WTC11 (cell line): Measurements from ENCODE around the gene GEMIN8. TPM values are rescaled to one million over a fixed set of nuclear protein-coding genes. Genes with fewer than 3 reads are reported as not detected.
A peak's percentile ranks its signal among the peaks of the same experiment; 100 is the strongest.

Experiments
- ATAC-seq: fragments of 200-7000 bp; cut with Tn5 transposase; 2 replicates; pipeline ENCODE4 v1.10.0; 2021; ENCODE audit warnings: mild to moderate bottlenecking, moderate library complexity
- CTCF ChIA-PET: fragments of 300-600 bp; sonication (Branson Sonifier 250); formaldehyde crosslinking; loops from one replicate; lab custom pipeline; 2021; ENCODE audit warnings: antibody characterized with exemption; lab: Charles Lee
- POLR2A ChIA-PET: fragments of 350-600 bp; sonication (Branson Sonifier 250); formaldehyde crosslinking; loops from one replicate; lab custom pipeline; 2021; ENCODE audit warnings: antibody characterized with exemption; lab: Charles Lee
- DNase-seq: peaks from one replicate; pipeline ENCODE4 v3.0.0; 2021; ENCODE audit warnings: low spot score
- H3K27ac Mint-ChIP-seq: 2 replicates; pipeline ENCODE4 v1.8.0; 2021; ENCODE audit warnings: mixed read lengths
- H3K27me3 Mint-ChIP-seq: 2 replicates; pipeline ENCODE4 v1.8.0; 2021; ENCODE audit warnings: low read depth, mild to moderate bottlenecking, moderate library complexity, mixed read lengths
- H3K36me3 Mint-ChIP-seq: 2 replicates; pipeline ENCODE4 v1.8.0; 2021; ENCODE audit warnings: mixed read lengths
- H3K4me1 Mint-ChIP-seq: 2 replicates; pipeline ENCODE4 v1.8.0; 2022; ENCODE audit warnings: mixed read lengths
- H3K4me3 Mint-ChIP-seq: 2 replicates; pipeline ENCODE4 v1.8.0; 2021; ENCODE audit warnings: mild to moderate bottlenecking, moderate library complexity, mixed read lengths
- H3K9me3 Mint-ChIP-seq: 2 replicates; pipeline ENCODE4 v1.8.0; 2021; ENCODE audit warnings: mixed read lengths
- ATF1 ChIP-seq: sonication (generic); formaldehyde crosslinking; IDR thresholded peaks from 2 replicates; pipeline ENCODE4 v1.8.1; 2023; ENCODE audit warnings: mild to moderate bottlenecking, moderate library complexity, missing genetic modification reagents
- GTF2I ChIP-seq: fragments of 250-450 bp; sonication (Bioruptor Pico); conservative IDR thresholded peaks from 2 replicates; pipeline ENCODE4 v1.4.0; 2021; ENCODE audit warnings: mild to moderate bottlenecking
- IRF2 ChIP-seq: sonication (generic); formaldehyde crosslinking; IDR thresholded peaks from 2 replicates; pipeline ENCODE4 v1.8.0; 2022; ENCODE audit warnings: low read depth, missing genetic modification reagents, borderline replicate concordance
- MXD4 ChIP-seq: fragments of 250-450 bp; sonication (Bioruptor Pico); IDR thresholded peaks from 2 replicates; pipeline ENCODE4 v1.8.0; 2021; ENCODE audit warnings: mild to moderate bottlenecking, moderate library complexity, borderline replicate concordance
- NR1H2 ChIP-seq: sonication (generic); formaldehyde crosslinking; IDR thresholded peaks from 2 replicates; pipeline ENCODE4 v1.9.0; 2021; ENCODE audit warnings: mild to moderate bottlenecking, moderate library complexity, missing genetic modification reagents
- SOX15 ChIP-seq: fragments of 250-450 bp; sonication (Bioruptor Pico); IDR thresholded peaks from 2 replicates; pipeline ENCODE4 v1.9.0; 2021; ENCODE audit warnings: mild to moderate bottlenecking
- ZNF121 ChIP-seq: sonication (generic); formaldehyde crosslinking; IDR thresholded peaks from 2 replicates; pipeline ENCODE4 v1.8.0; 2023; ENCODE audit warnings: missing genetic modification reagents
- ZNF219 ChIP-seq: sonication (generic); formaldehyde crosslinking; IDR thresholded peaks from 2 replicates; pipeline ENCODE4 v1.8.0; 2023; ENCODE audit warnings: missing genetic modification reagents, mild to moderate bottlenecking, borderline replicate concordance
- ZNF671 ChIP-seq: fragments of 250-450 bp; sonication (Bioruptor Pico); IDR thresholded peaks from 2 replicates; pipeline ENCODE4 v1.8.0; 2021; ENCODE audit warnings: mild to moderate bottlenecking
- total RNA-seq: library from RNA; stranded (reverse); gene quantifications from 3 replicates; pipeline ENCODE4 v1.2.3, GENCODE V29; 2021
- TF ChIP-seq, protein P1 (sequence below): fragments of 200-600 bp; IDR thresholded peaks from 2 replicates; pipeline ENCODE4 v1.8.0; 2022; ENCODE audit warnings: antibody characterized with exemption
- TF ChIP-seq, protein P2 (sequence below): sonication (generic); formaldehyde crosslinking; IDR thresholded peaks from 2 replicates; pipeline ENCODE4 v1.8.1; 2023; ENCODE audit warnings: mild to moderate bottlenecking, missing genetic modification reagents, moderate library complexity
- TF ChIP-seq, protein P3 (sequence below): fragments of 250-450 bp; sonication (Bioruptor Pico); IDR thresholded peaks from 2 replicates; pipeline ENCODE4 v1.9.0; 2021; ENCODE audit warnings: mild to moderate bottlenecking
- TF ChIP-seq, protein P4 (sequence below): fragments of 250-450 bp; sonication (Bioruptor Pico); IDR thresholded peaks from 2 replicates; pipeline ENCODE4 v1.8.0; 2021; ENCODE audit warnings: mild to moderate bottlenecking
- TF ChIP-seq, protein P5 (sequence below): fragments of 250-450 bp; sonication (Bioruptor Pico); IDR thresholded peaks from 2 replicates; pipeline ENCODE4 v1.9.0; 2021; ENCODE audit warnings: mild to moderate bottlenecking, borderline replicate concordance
- TF ChIP-seq, protein P6 (sequence below): sonication (generic); formaldehyde crosslinking; IDR thresholded peaks from 2 replicates; pipeline ENCODE4 v1.8.0; 2023; ENCODE audit warnings: missing genetic modification reagents, mild to moderate bottlenecking, borderline replicate concordance

Gene GEMIN8
- total RNA-seq, 1 experiment from 2014 or later = 21.1 TPM

DNA sequence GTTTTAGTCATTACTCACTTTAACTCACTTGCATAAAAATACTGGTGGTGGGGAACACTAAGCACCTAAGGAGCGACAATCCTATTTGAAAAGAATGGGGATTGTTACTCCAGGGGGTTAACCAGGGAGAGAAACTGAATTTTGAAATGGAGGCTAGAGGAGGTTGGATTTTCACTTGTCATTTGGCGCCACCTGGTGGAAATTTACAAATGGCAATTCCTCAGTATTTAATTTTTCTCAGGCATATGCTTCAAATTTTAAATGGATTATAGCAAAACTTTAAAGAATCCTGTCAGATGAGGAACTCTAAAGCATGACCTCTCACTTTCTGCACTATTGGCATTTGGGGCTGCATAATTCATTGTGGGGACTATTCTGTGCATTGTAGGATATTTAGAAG lies 2.7 kb upstream of the GEMIN8 start:
- DNase-seq = peak; percentile 15
- no peak for ATAC-seq
- Mint-ChIP-seq H3K9me3 (no peaks in the 10 kb centered on the region), H3K36me3 (no peaks in the 10 kb centered on the region), H3K27ac (no peak overlapping the region), H3K27me3 (no peaks in the 10 kb centered on the region), H3K4me1 (peaks cover 20% of the 10 kb centered on the region), H3K4me3 (no peak overlapping the region)
- TF ChIP-seq NR1H2 (CRISPR knock-in tag) = no peak
- TF ChIP-seq, protein P1, sequence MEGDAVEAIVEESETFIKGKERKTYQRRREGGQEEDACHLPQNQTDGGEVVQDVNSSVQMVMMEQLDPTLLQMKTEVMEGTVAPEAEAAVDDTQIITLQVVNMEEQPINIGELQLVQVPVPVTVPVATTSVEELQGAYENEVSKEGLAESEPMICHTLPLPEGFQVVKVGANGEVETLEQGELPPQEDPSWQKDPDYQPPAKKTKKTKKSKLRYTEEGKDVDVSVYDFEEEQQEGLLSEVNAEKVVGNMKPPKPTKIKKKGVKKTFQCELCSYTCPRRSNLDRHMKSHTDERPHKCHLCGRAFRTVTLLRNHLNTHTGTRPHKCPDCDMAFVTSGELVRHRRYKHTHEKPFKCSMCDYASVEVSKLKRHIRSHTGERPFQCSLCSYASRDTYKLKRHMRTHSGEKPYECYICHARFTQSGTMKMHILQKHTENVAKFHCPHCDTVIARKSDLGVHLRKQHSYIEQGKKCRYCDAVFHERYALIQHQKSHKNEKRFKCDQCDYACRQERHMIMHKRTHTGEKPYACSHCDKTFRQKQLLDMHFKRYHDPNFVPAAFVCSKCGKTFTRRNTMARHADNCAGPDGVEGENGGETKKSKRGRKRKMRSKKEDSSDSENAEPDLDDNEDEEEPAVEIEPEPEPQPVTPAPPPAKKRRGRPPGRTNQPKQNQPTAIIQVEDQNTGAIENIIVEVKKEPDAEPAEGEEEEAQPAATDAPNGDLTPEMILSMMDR = peak; percentile 30; the same call in 1 of the 2 replicates
- POLR2A ChIA-PET = no interaction called here
- CTCF ChIA-PET = interaction anchor here (0.7 to 1.4 kb wide), 7 partner anchors 135 to 298 kb away, joined by 3 to 9 read pairs (median 3); partner anchors contain the start of genes OFD1 and TRAPPC2

DNA sequence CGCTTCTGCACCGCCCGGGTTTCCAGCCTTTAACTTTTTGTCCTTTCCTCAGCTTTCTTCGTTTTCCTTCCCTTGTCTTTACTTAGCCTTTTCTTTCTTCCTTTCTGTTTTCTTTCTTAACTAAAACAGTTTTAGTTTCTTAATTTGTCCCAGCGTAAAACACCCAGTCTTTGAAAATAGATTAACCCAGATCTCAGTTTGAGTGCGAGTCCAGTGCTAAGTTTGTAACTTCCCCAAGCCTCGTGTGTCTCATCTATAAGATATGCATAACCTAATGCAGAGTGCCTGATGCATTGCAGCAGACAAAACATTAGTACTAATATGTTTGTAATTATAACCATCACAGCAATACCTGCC lies 460 bp upstream of the GEMIN8 start:
- Mint-ChIP-seq H3K4me3 (peak overlapping the region; percentile 91), H3K36me3 (no peaks in the 10 kb centered on the region), H3K9me3 (no peaks in the 10 kb centered on the region), H3K27ac (peak overlapping the region; percentile 98)
- no peak for DNase-seq
- ChIA-PET POLR2A (interaction anchor here (1.5 to 2.3 kb wide), 2 partner anchors 92 to 295 kb away, joined by 4 to 23 read pairs; partner anchors contain the start of genes OFD1 and TRAPPC2), CTCF (interaction anchor here (0.5 to 0.7 kb wide), 2 partner anchors 268 to 291 kb away, joined by 3 to 4 read pairs; no protein-coding TSS in a partner anchor)
- TF ChIP-seq GTF2I = no peak
- TF ChIP-seq, protein P2, sequence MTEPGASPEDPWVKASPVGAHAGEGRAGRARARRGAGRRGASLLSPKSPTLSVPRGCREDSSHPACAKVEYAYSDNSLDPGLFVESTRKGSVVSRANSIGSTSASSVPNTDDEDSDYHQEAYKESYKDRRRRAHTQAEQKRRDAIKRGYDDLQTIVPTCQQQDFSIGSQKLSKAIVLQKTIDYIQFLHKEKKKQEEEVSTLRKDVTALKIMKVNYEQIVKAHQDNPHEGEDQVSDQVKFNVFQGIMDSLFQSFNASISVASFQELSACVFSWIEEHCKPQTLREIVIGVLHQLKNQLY (CRISPR knock-in tag) = no peak
- no peak for TF ChIP-seq ATF1 (CRISPR knock-in tag)
- TF ChIP-seq ZNF121 = no peak
- TF ChIP-seq, protein P3, sequence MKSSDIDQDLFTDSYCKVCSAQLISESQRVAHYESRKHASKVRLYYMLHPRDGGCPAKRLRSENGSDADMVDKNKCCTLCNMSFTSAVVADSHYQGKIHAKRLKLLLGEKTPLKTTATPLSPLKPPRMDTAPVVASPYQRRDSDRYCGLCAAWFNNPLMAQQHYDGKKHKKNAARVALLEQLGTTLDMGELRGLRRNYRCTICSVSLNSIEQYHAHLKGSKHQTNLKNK (CRISPR knock-in tag) = no peak
- no peak for TF ChIP-seq IRF2
- TF ChIP-seq, protein P4, sequence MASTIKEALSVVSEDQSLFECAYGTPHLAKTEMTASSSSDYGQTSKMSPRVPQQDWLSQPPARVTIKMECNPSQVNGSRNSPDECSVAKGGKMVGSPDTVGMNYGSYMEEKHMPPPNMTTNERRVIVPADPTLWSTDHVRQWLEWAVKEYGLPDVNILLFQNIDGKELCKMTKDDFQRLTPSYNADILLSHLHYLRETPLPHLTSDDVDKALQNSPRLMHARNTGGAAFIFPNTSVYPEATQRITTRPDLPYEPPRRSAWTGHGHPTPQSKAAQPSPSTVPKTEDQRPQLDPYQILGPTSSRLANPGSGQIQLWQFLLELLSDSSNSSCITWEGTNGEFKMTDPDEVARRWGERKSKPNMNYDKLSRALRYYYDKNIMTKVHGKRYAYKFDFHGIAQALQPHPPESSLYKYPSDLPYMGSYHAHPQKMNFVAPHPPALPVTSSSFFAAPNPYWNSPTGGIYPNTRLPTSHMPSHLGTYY = no peak
- TF ChIP-seq, protein P5, sequence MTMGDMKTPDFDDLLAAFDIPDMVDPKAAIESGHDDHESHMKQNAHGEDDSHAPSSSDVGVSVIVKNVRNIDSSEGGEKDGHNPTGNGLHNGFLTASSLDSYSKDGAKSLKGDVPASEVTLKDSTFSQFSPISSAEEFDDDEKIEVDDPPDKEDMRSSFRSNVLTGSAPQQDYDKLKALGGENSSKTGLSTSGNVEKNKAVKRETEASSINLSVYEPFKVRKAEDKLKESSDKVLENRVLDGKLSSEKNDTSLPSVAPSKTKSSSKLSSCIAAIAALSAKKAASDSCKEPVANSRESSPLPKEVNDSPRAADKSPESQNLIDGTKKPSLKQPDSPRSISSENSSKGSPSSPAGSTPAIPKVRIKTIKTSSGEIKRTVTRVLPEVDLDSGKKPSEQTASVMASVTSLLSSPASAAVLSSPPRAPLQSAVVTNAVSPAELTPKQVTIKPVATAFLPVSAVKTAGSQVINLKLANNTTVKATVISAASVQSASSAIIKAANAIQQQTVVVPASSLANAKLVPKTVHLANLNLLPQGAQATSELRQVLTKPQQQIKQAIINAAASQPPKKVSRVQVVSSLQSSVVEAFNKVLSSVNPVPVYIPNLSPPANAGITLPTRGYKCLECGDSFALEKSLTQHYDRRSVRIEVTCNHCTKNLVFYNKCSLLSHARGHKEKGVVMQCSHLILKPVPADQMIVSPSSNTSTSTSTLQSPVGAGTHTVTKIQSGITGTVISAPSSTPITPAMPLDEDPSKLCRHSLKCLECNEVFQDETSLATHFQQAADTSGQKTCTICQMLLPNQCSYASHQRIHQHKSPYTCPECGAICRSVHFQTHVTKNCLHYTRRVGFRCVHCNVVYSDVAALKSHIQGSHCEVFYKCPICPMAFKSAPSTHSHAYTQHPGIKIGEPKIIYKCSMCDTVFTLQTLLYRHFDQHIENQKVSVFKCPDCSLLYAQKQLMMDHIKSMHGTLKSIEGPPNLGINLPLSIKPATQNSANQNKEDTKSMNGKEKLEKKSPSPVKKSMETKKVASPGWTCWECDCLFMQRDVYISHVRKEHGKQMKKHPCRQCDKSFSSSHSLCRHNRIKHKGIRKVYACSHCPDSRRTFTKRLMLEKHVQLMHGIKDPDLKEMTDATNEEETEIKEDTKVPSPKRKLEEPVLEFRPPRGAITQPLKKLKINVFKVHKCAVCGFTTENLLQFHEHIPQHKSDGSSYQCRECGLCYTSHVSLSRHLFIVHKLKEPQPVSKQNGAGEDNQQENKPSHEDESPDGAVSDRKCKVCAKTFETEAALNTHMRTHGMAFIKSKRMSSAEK (CRISPR knock-in tag) = no peak
- no peak for TF ChIP-seq MXD4 (CRISPR knock-in tag)
- TF ChIP-seq, protein P6, sequence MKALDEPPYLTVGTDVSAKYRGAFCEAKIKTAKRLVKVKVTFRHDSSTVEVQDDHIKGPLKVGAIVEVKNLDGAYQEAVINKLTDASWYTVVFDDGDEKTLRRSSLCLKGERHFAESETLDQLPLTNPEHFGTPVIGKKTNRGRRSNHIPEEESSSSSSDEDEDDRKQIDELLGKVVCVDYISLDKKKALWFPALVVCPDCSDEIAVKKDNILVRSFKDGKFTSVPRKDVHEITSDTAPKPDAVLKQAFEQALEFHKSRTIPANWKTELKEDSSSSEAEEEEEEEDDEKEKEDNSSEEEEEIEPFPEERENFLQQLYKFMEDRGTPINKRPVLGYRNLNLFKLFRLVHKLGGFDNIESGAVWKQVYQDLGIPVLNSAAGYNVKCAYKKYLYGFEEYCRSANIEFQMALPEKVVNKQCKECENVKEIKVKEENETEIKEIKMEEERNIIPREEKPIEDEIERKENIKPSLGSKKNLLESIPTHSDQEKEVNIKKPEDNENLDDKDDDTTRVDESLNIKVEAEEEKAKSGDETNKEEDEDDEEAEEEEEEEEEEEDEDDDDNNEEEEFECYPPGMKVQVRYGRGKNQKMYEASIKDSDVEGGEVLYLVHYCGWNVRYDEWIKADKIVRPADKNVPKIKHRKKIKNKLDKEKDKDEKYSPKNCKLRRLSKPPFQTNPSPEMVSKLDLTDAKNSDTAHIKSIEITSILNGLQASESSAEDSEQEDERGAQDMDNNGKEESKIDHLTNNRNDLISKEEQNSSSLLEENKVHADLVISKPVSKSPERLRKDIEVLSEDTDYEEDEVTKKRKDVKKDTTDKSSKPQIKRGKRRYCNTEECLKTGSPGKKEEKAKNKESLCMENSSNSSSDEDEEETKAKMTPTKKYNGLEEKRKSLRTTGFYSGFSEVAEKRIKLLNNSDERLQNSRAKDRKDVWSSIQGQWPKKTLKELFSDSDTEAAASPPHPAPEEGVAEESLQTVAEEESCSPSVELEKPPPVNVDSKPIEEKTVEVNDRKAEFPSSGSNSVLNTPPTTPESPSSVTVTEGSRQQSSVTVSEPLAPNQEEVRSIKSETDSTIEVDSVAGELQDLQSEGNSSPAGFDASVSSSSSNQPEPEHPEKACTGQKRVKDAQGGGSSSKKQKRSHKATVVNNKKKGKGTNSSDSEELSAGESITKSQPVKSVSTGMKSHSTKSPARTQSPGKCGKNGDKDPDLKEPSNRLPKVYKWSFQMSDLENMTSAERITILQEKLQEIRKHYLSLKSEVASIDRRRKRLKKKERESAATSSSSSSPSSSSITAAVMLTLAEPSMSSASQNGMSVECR (CRISPR knock-in tag) = no peak
- TF ChIP-seq ZNF219 = no peak
- no peak for TF ChIP-seq SOX15
- no peak for TF ChIP-seq ZNF671 (CRISPR knock-in tag)
- TF ChIP-seq, all 79 proteins: peak for 0
- ATAC-seq = no peak
- H3K27me3 Mint-ChIP-seq = no peaks in the 10 kb centered on the region
- peaks cover 33% of the 10 kb centered on the region for H3K4me1 Mint-ChIP-seq
